HG03439 (cell line): ENCODE data around the gene DHRS2.

ENCODE experiments used
- ATAC-seq: cut with Tn5 transposase; IDR thresholded peaks from one replicate; pipeline ENCODE4 v1.9.1; 2021; ENCODE audit warnings: mild to moderate bottlenecking, moderate library complexity; ENCODE audit not compliant: unreplicated experiment

Gene DHRS2

DNA sequence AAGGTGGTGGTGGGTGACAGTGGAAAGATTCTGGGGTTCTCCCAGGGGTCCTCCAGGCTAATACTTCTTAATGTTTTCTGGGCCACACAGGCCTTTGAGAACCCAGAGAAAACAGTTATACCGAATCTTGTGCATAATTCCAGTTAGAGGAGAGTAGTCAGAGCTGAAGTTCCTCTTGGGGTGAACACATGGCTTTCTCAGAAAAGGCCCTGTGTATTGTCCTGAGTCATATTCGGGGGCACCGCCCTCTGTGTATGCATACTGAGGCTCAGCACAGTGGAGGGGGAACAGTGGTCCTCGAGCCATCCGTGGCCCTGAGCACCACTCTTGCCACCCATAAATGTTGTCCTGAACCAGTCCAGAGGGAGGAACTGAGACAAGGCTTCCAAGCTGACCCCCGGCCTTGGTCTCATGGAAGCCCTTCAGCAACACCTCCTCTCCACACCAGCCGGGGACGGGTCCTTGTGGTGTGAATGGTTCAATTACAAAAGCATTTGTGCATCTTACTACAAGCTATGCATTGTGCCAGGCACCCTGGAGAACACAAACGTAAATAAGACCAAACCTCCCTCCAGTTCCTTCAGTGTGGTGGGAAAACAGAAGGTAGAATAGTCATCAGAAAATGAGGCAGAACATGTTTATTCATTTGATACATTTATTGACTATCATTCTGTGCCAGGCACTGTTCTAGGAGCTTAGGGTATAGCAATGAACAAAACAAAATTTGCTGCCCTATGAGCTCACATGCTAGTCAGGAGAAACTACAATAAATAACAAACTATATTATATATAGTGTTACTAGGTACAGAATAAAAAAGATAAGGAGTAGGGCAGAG, 9.9 kb downstream of the DHRS2 start:
- ATAC-seq, result no peak

GRCh38 chr14:23646648-23647549, 10.7 kb downstream of the DHRS2 start:
- no peak for ATAC-seq

- no peak for ATAC-seq
These were observed 11.5 kb downstream of the DHRS2 start for GRCh38 chr14:23647619-23648018.

- ATAC-seq, result no peak
These were observed 12.7 kb downstream of the DHRS2 start for GRCh38 chr14:23648764-23649460.

DNA sequence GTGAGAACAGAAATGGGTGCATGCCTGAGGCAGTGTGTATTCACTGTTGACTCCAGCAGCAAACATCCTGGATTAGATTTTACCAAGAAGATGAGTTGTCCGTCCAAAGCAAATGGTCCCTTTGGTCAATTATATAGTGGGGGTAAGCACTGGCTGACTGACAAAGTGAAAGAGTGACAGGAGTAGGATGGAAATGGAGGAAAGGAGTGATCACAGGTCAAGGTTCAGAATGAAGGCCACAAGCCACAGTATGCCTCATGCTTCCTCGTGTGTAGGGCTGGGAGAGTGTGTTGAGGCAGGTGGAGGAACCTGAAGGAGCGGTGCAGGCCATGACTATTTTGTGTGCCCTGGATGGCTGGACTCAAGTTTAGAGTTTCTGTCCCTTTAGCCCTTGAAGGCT, 14.3 kb downstream of the DHRS2 start:
- no peak for ATAC-seq

DNA sequence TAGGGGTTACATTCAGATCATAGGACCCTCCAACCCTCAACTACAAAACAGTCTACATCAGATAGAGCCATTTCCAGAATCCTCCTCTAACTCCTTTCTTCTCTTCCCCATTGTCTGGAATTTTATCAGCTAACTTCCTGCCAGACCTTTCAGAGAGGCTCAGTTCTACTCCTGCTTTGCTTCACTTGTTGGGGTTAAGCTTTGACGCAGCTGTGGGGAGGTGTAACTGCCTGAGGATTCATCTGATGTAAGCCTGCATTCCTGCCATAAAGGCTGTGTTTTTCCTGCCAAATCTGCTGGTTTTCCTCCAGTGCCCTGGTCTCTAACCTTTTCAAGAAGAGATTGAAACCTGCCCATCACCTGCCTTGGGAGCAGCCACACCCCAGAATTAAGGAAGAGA, 16.9 kb downstream of the DHRS2 start:
- ATAC-seq, result no peak

DNA sequence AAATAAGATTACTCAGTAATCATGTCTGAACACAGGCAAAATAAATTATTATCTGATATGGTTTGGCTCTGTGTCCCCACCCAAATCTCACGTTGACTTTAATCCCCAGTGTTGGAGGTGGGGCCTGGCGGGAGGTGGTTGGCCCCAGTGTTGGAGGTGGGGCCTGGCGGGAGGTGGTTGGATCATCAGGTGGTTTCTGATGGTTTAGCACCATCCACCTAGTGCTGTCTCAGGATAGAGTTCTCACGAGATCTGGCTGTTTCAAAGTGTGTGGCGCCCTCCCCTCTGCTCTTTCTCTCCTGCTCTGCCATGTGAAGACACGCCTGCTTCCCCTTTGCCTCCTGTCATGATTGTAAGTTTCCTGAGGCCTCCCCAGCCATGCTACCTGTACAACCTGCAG, 18.1 kb downstream of the DHRS2 start:
- no peak for ATAC-seq

DNA sequence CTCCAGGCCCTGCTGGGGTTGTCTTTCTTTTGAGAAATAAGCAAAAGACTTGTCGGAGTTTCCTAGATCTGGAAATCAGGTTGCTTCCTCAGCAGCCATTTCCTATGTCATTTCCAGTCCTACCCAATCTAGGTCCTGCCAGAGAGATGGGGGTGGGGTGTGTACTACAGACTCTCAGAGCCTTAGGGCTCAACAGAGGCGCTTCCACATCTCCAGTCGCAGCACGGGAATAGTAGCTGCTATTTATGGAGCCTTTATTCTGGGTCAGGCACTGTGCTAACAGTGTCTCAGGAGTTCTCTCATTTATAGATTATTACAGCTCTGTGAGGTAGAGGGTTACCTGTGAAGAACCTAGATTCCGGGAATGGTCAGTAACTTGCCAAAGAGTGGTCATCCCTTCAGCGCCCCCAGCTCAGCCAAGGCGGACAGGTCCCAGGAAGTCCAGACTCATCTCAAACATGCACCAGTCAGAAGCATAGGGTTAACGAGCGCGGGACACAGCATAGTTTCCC, 21.9 kb downstream of the DHRS2 start:
- no peak for ATAC-seq

GRCh38 chr14:23660290-23661226, 24.4 kb downstream of the DHRS2 start:
- no peak for ATAC-seq

DNA sequence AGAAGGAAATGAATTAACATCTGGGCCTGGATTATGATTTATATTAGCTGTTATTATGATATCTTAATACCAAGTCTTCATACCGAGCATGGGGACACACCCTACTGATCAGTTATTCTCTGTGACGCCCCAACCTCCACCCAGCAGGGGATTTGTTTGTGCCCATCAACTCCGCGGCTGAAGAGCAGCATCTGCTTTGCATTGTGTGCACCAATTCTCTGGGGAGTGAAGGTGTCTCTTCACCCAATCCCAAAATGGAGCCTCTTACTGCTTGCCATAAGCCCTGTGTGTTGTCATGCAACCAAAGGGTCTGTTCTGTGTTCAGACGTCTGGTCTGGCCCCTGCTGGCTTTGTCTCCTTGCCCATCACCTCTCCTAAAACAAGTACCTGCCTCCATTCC, 25.4 kb downstream of the DHRS2 start:
- no peak for ATAC-seq

DNA sequence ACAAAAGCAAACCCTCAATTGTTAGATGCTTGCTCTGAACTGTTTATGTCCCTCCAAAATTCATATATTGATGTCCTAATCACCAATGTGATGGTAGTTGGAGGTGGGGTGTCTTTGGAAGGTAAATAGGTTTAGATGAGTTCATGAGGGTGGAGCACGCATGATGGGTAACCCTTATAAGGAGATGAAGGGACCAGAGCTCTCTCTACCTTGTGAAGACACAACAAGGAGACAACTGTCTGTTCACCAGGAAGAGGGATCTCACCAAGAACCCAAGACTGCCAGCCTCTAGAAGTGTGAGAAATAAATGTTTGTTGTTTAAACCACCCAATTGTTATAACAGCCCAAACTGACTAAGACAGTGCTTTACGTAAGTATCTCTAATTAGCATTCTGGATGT, 27.0 kb downstream of the DHRS2 start:
- ATAC-seq, result no peak

- no peak for ATAC-seq
These were observed 27.5 kb downstream of the DHRS2 start for GRCh38 chr14:23663711-23664110.

DNA sequence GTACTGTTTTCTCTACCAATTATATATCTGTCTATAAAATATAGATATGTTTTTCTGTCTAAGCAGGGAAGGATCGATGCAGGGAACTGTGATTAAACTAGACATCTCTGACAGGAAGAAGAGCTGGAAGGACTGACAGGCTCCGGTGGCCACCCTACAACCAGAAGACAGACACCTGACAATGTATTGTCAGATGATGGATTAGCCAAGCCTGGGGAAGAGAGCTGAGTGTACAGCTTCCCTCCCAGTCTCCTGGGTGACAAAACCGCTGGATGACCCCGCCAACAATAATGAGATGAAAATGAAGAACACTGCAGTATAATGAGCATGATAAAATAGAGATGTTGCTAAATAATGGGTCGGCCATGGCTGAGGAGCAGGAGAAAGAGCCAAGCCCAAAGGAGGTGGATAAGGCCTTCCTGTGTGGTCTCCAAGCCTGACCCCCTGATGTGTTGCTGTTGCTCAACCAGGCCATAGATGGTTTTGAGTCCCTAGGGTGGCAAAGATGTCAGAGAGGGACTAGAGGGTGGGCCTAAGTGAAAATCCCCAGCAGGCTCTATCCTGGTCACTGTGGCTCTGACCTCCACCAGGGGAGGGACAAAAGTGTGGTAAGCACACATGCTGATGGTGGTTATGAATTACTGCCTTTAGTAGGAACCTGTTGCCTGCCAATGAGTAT, 28.2 kb downstream of the DHRS2 start:
- ATAC-seq, result no peak

- ATAC-seq, result no peak
These were observed 29.3 kb downstream of the DHRS2 start for GRCh38 chr14:23665302-23666016.

- no peak for ATAC-seq
These were observed 31.0 kb downstream of the DHRS2 start for GRCh38 chr14:23667134-23667533.

DNA sequence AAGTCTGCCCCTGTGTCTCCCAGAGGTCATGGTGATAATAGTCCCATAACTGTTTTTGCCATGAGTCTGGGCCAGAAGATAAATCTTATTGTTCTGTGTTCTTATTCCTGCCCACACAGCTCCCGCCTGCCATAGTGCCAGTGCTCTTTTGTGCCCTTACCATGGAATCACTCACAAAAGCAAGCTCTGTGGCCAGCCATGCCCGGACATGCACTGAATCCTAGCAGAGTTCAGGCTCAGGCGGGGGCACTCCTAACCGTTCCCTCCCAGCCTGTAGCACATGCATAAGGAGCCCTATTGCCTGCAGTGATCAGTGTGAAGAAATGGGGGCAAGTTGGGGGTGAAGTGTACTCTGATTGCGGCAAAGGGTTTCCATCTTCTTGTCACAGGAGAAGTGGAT, 33.3 kb downstream of the DHRS2 start:
- no peak for ATAC-seq

- ATAC-seq, result no peak
These were observed 34.3 kb downstream of the DHRS2 start for GRCh38 chr14:23670481-23670880.

DNA sequence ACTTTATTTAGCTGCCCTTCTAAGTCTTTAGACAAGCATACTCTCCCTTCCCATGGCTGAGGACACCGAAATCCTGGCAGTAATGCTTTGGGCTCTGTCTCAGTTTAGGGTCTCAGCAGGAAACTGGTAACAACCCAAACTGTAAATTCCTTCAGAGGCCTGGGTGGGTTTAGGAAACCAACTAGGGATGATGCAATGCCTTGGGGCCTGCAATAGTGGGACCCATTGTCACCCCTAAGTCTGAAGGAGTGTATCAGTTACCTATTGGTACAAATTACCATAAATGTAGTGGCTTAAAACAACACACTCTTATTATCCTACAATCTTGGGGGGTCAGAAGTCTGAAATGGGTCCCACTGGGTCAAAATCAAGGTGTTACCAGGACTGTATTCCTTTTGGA, 36.0 kb downstream of the DHRS2 start:
- ATAC-seq, result no peak

DNA sequence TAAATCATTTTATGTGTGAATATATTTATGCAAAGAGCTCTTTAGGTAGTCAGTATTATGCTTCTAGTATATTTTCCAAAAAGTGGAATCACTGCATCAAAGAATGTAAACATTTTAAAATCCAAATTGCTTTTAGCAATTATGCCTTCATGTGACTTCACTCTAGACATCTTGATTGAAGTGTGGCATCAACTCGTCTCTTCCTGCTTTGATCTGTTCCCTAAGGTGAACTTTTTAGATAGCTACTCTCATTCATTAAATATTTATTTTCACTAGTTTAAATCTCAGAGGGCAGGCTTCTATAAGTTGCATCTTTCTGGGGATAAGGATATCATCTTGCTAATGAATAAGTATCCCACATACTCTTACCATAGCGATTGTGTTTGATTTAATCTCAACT, 39.2 kb downstream of the DHRS2 start:
- no peak for ATAC-seq
